HG03439 (cell line): Measurements from ENCODE around the gene RNF182.

ENCODE experiments used
- ATAC-seq: cut with Tn5 transposase; IDR thresholded peaks from one replicate; pipeline ENCODE4 v1.9.1; 2021; ENCODE audit warnings: mild to moderate bottlenecking, moderate library complexity; ENCODE audit not compliant: unreplicated experiment

The RNF182 gene

DNA sequence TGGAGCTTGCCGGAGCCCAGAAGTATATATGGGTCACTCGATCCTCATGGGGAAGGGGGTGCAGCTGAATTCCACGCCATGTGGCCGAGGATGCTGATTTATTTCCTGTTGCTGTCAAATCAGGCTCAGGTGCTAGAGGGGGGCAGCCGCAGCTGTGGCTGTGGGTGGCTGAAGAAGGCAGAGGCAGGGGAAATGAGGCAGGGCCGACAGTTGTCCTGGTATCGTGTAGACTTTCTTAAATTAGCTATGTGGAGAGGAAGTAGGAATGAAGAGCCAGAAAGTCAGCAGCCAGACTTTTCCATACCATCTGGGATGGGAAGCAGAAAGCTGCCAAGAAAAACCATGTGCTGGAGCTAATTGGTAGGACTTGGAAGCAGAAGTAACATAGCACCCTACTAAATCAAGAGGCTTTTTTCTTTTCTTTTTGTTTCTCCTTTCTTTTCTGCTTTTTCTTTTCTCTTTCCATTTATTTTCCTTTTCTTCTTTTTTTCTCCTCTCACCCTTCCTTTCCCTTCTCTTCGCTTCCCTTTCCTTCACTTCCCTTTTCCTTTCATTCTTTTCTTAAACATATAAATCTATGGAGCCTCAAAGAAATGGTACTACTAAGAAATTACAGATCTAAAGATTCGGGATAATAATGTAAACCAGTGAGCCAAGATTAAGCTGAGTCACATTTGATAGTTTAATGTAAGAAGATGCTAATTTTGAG lies 102.2 kb downstream of the RNF182 start:
- ATAC-seq = no peak

GRCh38 chr6:14028631-14029030 lies 103.9 kb downstream of the RNF182 start:
- no peak for ATAC-seq

DNA sequence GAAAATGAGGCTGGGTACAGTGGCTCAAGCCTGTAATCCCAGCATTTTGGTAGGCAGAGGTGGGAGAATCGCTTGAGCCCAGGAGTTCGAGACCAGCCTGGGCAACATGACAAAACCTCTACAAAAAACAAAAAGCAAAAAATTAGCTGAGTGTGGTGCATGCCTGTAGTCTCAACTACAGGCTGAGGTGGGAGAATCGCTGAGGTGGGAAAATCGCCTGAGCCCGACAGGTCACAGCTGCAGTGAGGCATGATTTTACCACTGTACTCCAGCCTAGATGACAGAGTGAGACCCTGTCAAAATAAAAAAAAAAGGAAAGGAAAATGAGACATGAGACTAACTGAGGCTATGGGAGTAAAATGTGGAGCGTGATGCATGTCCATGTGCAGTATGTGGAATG lies 104.9 kb downstream of the RNF182 start:
- ATAC-seq = no peak
